ENCODE data around the gene BCOR.

- TF ChIP-seq CTCF (IDR thresholded peaks at IDR 0.05) (no peak), POLR2A (IDR thresholded peaks at IDR 0.05) (no peak)
These were observed 14.4 kb downstream of the BCOR start for GRCh38 chrX:40083120-40083978.
